Neural cell (in vitro differentiated cells): ENCODE results near the gene DPM3. TPM values are rescaled to one million over a fixed set of nuclear protein-coding genes. Genes with fewer than 3 reads are reported as not detected.

ENCODE experiments used
- polyA plus RNA-seq: library from polyadenylated mRNA; depleted of rRNA; stranded (reverse); fragments of >200 nt; gene quantifications from 2 replicates; pipeline ENCODE4 v1.2.3, GENCODE V29; 2014
- small RNA-seq, 3 experiments: library from RNA; depleted of rRNA; stranded (forward); fragments of <200 nt; gene quantifications; one replicate each; pipeline ENCODE3, GENCODE V24; 2012

The DPM3 gene
- polyA plus RNA-seq, 1 donor from 2014 or later = 150 TPM

Small RNA genes within 50 kb of the gene (small RNA-seq; reads per million reads assigned to genes)
- gene HMGN2P18 (0 reads per million in 3 experiments), gene RF00019 (0 to 1.2 (median 0) reads per million in 3 experiments)

Other genes with a start within 250 kb of the DPM3 start
- gene PMVK, start 203.8 kb downstream of the DPM3 start, polyA plus RNA-seq = 16.1 and 21.1 TPM in 2 replicates
- gene PBXIP1, start 184.4 kb downstream of the DPM3 start, polyA plus RNA-seq = 5.4 and 6.5 TPM in 2 replicates
- 13.4 and 16.6 TPM in 2 replicates for gene PYGO2, start 178.7 kb downstream of the DPM3 start, polyA plus RNA-seq
- gene SHC1, start 169.8 kb downstream of the DPM3 start, polyA plus RNA-seq = 4.7 and 9.5 TPM in 2 replicates
- gene CKS1B, start 165.8 kb downstream of the DPM3 start, polyA plus RNA-seq = 22.4 and 29.0 TPM in 2 replicates
- 68.6 and 79.5 TPM in 2 replicates for gene FLAD1, start 157.2 kb downstream of the DPM3 start, polyA plus RNA-seq
- 3.9 TPM in 1 of 2 replicates, not detected in the other for gene LENEP, start 146.9 kb downstream of the DPM3 start, polyA plus RNA-seq
- 0.38 and 0.54 TPM in 2 replicates for gene ZBTB7B, start 137.7 kb downstream of the DPM3 start, polyA plus RNA-seq
- 0.76 and 1.8 TPM in 2 replicates for gene DCST2, start 106.8 kb downstream of the DPM3 start, polyA plus RNA-seq
- not detected in 2 replicates for gene DCST1, start 106.7 kb downstream of the DPM3 start, polyA plus RNA-seq
- gene ADAM15, start 89.2 kb downstream of the DPM3 start, polyA plus RNA-seq = 24.8 and 27.6 TPM in 2 replicates
- gene EFNA4, start 76.8 kb downstream of the DPM3 start, polyA plus RNA-seq = 0.64 and 1.2 TPM in 2 replicates
- 12.2 and 16.9 TPM in 2 replicates for gene EFNA3, start 61.7 kb downstream of the DPM3 start, polyA plus RNA-seq
- gene EFNA1, start 12.7 kb downstream of the DPM3 start, polyA plus RNA-seq = 0.50 TPM in 1 of 2 replicates, not detected in the other
- 12.6 and 15.9 TPM in 2 replicates for gene SLC50A1, start 4.7 kb downstream of the DPM3 start, polyA plus RNA-seq
- 175 and 187 TPM in 2 replicates for gene KRTCAP2, start 32.8 kb upstream of the DPM3 start, polyA plus RNA-seq
- 31.5 and 49.0 TPM in 2 replicates for gene TRIM46, start 33.3 kb upstream of the DPM3 start, polyA plus RNA-seq
- 99.6 and 126 TPM in 2 replicates for gene THBS3, start 67.4 kb upstream of the DPM3 start, polyA plus RNA-seq
- gene MTX1, start 68.2 kb upstream of the DPM3 start, polyA plus RNA-seq = 48.0 and 55.0 TPM in 2 replicates
- gene ENTREP3, start 115.0 kb upstream of the DPM3 start, polyA plus RNA-seq = 9.8 and 11.1 TPM in 2 replicates
- gene SCAMP3, start 121.8 kb upstream of the DPM3 start, polyA plus RNA-seq = 34.6 and 50.0 TPM in 2 replicates
- gene CLK2, start 133.0 kb upstream of the DPM3 start, polyA plus RNA-seq = 44.4 and 57.7 TPM in 2 replicates
- gene HCN3, start 136.9 kb upstream of the DPM3 start, polyA plus RNA-seq = 53.2 and 53.4 TPM in 2 replicates
- not detected in 2 replicates for gene PKLR, start 160.9 kb upstream of the DPM3 start, polyA plus RNA-seq
- gene FDPS, start 168.3 kb upstream of the DPM3 start, polyA plus RNA-seq = 235 and 257 TPM in 2 replicates
- 45.7 and 58.1 TPM in 2 replicates for gene RUSC1, start 180.4 kb upstream of the DPM3 start, polyA plus RNA-seq